ENCODE data around the gene TAF4B. TPM values are rescaled to one million over a fixed set of nuclear protein-coding genes. Genes with fewer than 3 reads are reported as not detected.

The TAF4B gene
- total RNA-seq, 1 donor from 2014 or later, result 2.3 TPM

DNA sequence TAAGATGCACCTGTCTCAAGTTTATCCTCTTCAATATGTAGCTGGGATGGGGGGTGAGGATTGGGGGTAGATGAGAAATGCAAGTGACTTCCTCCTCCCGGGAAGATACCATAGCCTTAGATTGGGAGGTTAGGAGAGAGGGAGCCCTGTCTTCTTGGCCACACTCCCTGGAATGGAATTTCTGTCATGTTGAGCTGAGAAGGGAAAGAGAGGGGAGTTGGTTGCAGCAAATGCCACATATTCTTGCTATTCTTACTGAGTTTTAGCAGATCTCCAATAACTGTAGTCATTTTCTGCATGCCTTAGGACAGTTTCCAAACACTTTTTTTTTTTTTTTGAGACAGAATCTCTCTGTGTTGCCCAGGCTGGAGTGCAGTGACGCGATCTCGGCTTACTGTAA, 35.9 kb downstream of the TAF4B start:
- H3K27ac Mint-ChIP-seq (ENCODE audit: unreplicated experiment), result no peak overlapping the region
- no peak for DNase-seq (ENCODE audit: extremely low spot score, unreplicated experiment)
- no peaks in the 10 kb centered on the region for H3K9me3 Mint-ChIP-seq (ENCODE audit: unreplicated experiment)
- no peaks in the 10 kb centered on the region for H3K36me3 Mint-ChIP-seq (ENCODE audit: unreplicated experiment)
- H3K4me1 Mint-ChIP-seq (ENCODE audit: unreplicated experiment), result no peaks in the 10 kb centered on the region
- no peak overlapping the region for H3K4me3 Mint-ChIP-seq (ENCODE audit: unreplicated experiment)
- peaks cover 1% of the 10 kb centered on the region for H3K27me3 Mint-ChIP-seq (ENCODE audit: unreplicated experiment)
- TF ChIP-seq, protein P1, sequence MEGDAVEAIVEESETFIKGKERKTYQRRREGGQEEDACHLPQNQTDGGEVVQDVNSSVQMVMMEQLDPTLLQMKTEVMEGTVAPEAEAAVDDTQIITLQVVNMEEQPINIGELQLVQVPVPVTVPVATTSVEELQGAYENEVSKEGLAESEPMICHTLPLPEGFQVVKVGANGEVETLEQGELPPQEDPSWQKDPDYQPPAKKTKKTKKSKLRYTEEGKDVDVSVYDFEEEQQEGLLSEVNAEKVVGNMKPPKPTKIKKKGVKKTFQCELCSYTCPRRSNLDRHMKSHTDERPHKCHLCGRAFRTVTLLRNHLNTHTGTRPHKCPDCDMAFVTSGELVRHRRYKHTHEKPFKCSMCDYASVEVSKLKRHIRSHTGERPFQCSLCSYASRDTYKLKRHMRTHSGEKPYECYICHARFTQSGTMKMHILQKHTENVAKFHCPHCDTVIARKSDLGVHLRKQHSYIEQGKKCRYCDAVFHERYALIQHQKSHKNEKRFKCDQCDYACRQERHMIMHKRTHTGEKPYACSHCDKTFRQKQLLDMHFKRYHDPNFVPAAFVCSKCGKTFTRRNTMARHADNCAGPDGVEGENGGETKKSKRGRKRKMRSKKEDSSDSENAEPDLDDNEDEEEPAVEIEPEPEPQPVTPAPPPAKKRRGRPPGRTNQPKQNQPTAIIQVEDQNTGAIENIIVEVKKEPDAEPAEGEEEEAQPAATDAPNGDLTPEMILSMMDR (IDR thresholded peaks at IDR 0.05), result no peak

DNA sequence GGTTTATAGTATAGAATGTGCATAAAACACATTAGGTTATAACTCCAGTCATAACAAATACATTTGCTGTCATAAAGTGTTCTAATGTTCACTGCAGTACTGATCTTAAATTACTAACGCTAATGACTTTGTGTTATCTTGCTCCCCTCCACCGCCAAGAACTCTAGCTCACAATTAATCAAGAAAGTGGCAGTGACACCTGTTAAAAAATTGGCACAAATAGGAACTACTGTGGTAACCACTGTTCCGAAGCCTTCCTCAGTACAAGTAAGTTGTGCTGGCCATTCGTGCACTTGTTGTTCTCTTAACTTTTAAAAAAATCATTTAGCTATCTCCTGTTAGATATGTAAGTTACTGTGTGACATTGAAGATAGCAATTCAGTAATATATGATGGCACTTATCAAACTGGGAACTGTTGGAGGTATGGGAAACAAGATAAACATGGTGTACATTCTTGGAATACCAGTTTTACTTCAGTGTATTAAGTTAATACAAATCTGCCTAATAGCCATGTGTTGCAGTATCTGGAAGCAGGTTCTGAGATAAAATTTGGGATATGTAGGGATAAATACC, 41.2 kb downstream of the TAF4B start:
- Mint-ChIP-seq H3K9me3 (ENCODE audit: unreplicated experiment) (no peaks in the 10 kb centered on the region), H3K36me3 (ENCODE audit: unreplicated experiment) (no peaks in the 10 kb centered on the region), H3K27ac (ENCODE audit: unreplicated experiment) (no peak overlapping the region), H3K27me3 (ENCODE audit: unreplicated experiment) (no peaks in the 10 kb centered on the region), H3K4me1 (ENCODE audit: unreplicated experiment) (peaks cover 1% of the 10 kb centered on the region), H3K4me3 (ENCODE audit: unreplicated experiment) (no peak overlapping the region)
- no peak for DNase-seq (ENCODE audit: extremely low spot score, unreplicated experiment)
- TF ChIP-seq, protein P1 (IDR thresholded peaks at IDR 0.05), result no peak

DNA sequence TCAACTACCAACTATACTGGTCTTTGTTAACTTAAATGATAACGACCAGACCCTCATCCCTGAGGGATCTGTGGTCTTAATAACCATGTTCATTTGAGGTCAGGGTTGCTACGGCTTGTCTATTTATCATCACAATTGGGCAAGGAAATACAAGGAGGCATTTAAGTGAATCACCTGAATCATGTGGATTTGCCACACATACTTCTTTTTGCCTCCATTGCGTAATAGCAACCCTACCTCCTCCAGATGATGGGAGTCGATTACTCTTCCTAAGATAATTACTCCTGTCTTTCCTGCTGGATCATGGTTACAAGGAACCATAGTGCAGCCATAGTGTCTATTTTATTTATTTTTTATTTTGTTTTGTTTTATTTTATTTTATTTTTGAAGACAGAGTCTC, 42.2 kb downstream of the TAF4B start:
- TF ChIP-seq, protein P1 (IDR thresholded peaks at IDR 0.05), result no peak
- H3K4me1 Mint-ChIP-seq (ENCODE audit: unreplicated experiment), result peaks cover 1% of the 10 kb centered on the region
- no peak overlapping the region for H3K27ac Mint-ChIP-seq (ENCODE audit: unreplicated experiment)
- no peak overlapping the region for H3K4me3 Mint-ChIP-seq (ENCODE audit: unreplicated experiment)
- no peaks in the 10 kb centered on the region for H3K36me3 Mint-ChIP-seq (ENCODE audit: unreplicated experiment)
- DNase-seq (ENCODE audit: extremely low spot score, unreplicated experiment), result no peak
- no peaks in the 10 kb centered on the region for H3K9me3 Mint-ChIP-seq (ENCODE audit: unreplicated experiment)
- H3K27me3 Mint-ChIP-seq (ENCODE audit: unreplicated experiment), result no peaks in the 10 kb centered on the region

DNA sequence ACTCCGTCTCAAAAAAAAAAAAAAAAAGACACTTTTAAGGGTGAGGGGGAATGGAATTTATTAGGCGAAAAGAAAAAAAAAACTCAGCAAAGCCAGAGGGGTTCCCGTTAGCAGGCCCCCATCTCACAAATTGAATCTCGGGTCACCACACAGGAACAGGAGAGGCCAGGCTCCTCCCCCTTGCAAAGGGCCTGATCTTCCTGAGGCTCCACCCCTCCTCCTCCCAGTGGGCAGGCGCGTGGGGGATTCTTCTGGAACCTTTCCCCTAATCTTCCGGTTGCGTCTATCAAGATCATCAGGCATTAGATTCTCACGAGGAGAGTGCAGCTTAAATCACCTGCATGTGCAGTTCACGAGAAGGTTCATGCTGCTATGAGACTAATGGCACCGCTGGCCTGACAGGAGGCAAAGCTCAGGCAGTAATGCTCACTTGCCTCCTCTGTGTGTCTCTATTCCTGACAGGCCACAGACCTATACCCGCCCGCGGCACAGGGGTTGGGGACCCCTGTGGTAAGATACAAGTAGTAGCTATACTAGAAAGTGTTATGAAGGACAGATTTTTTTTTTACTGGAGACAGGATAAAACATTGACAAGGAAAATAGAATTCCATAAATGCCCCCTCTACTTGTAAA, 45.8 kb downstream of the TAF4B start:
- TF ChIP-seq, protein P1 (IDR thresholded peaks at IDR 0.05), result no peak
- no peaks in the 10 kb centered on the region for H3K36me3 Mint-ChIP-seq (ENCODE audit: unreplicated experiment)
- no peak overlapping the region for H3K27ac Mint-ChIP-seq (ENCODE audit: unreplicated experiment)
- H3K27me3 Mint-ChIP-seq (ENCODE audit: unreplicated experiment), result no peaks in the 10 kb centered on the region
- no peak overlapping the region for H3K4me3 Mint-ChIP-seq (ENCODE audit: unreplicated experiment)
- DNase-seq (ENCODE audit: extremely low spot score, unreplicated experiment), result no peak
- no peaks in the 10 kb centered on the region for H3K9me3 Mint-ChIP-seq (ENCODE audit: unreplicated experiment)
- peaks cover 1% of the 10 kb centered on the region for H3K4me1 Mint-ChIP-seq (ENCODE audit: unreplicated experiment)

DNA sequence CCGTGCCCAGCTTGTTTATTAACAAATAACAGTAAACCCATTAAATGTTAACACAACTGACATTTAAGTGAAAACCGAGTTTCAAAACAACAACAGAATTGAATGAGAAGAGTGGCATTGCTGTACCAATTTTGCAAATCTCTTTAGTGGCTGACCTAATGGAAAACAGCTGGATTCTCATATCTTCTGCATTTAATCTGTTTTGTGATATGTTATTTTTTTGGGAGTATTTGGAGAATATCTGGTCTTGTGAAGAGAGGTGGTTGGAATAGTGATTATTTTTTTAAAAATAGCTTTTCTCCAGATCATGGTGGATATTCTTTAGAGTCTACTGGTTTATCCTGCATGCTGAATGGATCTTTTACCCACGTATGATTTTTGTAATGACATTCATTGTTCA, 51.1 kb downstream of the TAF4B start:
- no peaks in the 10 kb centered on the region for H3K27me3 Mint-ChIP-seq (ENCODE audit: unreplicated experiment)
- H3K36me3 Mint-ChIP-seq (ENCODE audit: unreplicated experiment), result peaks cover 6% of the 10 kb centered on the region
- H3K9me3 Mint-ChIP-seq (ENCODE audit: unreplicated experiment), result peaks cover 7% of the 10 kb centered on the region
- H3K4me3 Mint-ChIP-seq (ENCODE audit: unreplicated experiment), result no peak overlapping the region
- DNase-seq (ENCODE audit: extremely low spot score, unreplicated experiment), result no peak
- TF ChIP-seq, protein P1 (IDR thresholded peaks at IDR 0.05), result no peak
- no peaks in the 10 kb centered on the region for H3K4me1 Mint-ChIP-seq (ENCODE audit: unreplicated experiment)
- H3K27ac Mint-ChIP-seq (ENCODE audit: unreplicated experiment), result no peak overlapping the region

Measured in osteocyte (in vitro differentiated cells).